ENCODE results near the gene STK32C. TPM values are rescaled to one million over a fixed set of nuclear protein-coding genes. Genes with fewer than 3 reads are reported as not detected.
A peak's percentile ranks its signal among the peaks of the same experiment; 100 is the strongest.
"Not testable (repeated sequence)": the region's sequence is repeated elsewhere in the genome, so short reads cannot be mapped to it uniquely, and the experiment has no call there.

STK32C gene
- total RNA-seq, 1 experiment from 2014 or later, result 16.5 TPM

DNA sequence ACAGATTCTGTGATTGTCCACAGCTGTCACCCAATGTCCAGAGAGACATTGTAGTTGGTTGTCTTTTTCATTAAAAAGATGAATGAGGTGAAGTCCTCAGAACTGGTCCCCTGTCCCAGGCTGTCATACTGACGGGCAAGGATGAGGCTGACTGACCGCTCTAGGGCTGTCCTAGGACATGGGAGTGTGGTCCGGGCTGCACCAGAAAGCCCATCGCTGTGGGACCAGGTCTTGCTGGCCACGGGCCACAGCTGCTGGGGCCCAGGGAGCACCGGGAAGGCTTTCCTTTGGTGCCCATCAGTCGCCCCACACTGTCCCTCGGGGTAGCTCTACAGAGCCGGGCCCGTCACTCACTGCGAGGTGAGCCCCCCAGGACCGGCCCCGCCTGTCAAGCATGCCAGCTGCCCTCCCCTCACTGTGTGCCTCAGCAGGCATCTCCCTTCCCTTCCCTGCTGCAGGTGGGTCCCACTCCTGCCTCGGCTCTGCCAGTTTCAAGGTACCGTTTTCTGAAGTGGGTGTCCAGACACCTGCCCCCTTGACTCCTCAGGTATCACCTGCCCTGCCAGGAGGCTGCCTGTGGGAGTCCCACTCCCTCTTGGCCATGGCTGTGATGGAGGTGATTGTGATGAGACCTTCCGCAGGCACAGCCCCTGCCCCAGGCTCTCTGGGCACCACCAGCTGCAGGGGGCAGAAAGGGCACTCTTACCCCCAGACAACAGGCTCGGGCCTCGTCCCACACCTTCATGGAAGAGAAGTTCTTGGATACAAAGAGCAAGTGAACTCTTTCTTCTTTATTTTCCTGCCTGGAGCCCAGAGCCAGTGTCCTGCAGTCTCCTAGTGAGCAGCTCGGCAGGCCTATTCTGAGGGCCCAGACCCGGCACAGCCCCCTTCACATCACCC lies 46.0 kb upstream of the STK32C start:
- no peaks in the 10 kb centered on the region for H3K9me3 ChIP-seq (ENCODE audit: low read depth, low read length, poor library complexity, severe bottlenecking)
- no peak for DNase-seq (ENCODE audit: low spot score)
- no peaks in the 10 kb centered on the region for H3K4me1 ChIP-seq (ENCODE audit: insufficient read depth, low read length, poor library complexity, severe bottlenecking)
- no peaks in the 10 kb centered on the region for H3K36me3 ChIP-seq (ENCODE audit: insufficient read depth, low read length, poor library complexity, severe bottlenecking)
- no TSS peak for BruUV-seq (replicated peaks)
- ChIA-PET POLR2A (ENCODE audit: low non-redundant PET) (no interaction called here), CTCF (no interaction called here)
- TF ChIP-seq EZH2 (IDR thresholded peaks at IDR 0.05; ENCODE audit: borderline replicate concordance, low read depth, low read length, poor library complexity, severe bottlenecking), result no peak
- TF ChIP-seq, protein P1, sequence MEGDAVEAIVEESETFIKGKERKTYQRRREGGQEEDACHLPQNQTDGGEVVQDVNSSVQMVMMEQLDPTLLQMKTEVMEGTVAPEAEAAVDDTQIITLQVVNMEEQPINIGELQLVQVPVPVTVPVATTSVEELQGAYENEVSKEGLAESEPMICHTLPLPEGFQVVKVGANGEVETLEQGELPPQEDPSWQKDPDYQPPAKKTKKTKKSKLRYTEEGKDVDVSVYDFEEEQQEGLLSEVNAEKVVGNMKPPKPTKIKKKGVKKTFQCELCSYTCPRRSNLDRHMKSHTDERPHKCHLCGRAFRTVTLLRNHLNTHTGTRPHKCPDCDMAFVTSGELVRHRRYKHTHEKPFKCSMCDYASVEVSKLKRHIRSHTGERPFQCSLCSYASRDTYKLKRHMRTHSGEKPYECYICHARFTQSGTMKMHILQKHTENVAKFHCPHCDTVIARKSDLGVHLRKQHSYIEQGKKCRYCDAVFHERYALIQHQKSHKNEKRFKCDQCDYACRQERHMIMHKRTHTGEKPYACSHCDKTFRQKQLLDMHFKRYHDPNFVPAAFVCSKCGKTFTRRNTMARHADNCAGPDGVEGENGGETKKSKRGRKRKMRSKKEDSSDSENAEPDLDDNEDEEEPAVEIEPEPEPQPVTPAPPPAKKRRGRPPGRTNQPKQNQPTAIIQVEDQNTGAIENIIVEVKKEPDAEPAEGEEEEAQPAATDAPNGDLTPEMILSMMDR (conservative IDR thresholded peaks at IDR 0.05; ENCODE audit: low read depth, low read length), result no peak
- intact Hi-C loops (cut with micrococcal nuclease; ENCODE audit: unreplicated experiment), result no loop called here
- H3K27me3 ChIP-seq (replicated peaks; ENCODE audit: insufficient read depth, low read depth, low read length, poor library complexity), result no peaks in the 10 kb centered on the region
- no peak overlapping the region for H3K27ac ChIP-seq (ENCODE audit: low read depth, low read length, poor library complexity, severe bottlenecking)
- H3K4me3 ChIP-seq (ENCODE audit: low read depth, low read length, poor library complexity, severe bottlenecking), result no peak overlapping the region

DNA sequence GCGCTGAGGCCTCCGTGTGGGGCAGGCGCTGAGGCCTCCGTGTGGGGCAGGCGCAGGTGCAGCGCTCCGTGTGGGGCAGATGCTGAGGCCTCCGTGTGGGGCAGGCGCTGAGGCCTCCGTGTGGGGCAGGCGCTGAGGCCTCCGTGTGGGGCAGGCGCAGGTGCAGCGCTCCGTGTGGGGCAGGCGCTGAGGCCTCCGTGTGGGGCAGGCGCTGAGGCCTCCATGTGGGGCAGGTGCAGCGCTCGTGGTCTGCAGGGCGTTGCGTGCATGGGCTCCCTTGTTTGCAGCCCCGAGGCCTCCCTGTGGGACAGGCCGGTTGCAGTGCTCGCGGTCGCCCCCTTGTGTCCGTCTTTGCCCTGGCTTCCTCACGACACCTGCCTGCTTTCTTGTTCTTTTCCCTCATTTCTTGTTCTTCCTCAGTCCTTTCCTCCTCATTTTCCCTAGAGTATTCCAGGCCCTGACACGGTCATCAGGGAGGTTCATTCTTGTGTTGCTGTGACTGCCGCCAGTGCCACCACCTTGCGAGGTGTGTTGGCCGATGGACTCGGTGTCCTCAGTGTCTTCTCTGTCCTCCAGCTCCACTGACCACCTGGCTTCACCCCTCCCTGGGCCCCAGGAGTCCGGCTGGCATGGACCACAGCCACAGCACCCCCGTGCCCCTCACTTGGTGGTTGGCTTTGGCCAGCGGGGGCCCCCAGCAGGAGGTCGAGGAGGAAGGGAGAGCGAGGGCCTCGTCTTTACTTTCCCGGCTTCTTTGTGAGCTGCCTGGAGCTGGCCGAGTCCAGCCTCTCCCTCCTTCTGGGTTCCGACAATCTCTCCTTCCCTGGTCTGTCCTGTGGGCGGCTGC lies 44.9 kb upstream of the STK32C start:
- POLR2A ChIA-PET (ENCODE audit: low non-redundant PET); CTCF ChIA-PET; BruUV-seq (replicated peaks); H3K4me3 ChIP-seq (ENCODE audit: low read depth, low read length, poor library complexity, severe bottlenecking); H3K27ac ChIP-seq (ENCODE audit: low read depth, low read length, poor library complexity, severe bottlenecking); H3K4me1 ChIP-seq (ENCODE audit: insufficient read depth, low read length, poor library complexity, severe bottlenecking); H3K36me3 ChIP-seq (ENCODE audit: insufficient read depth, low read length, poor library complexity, severe bottlenecking); H3K27me3 ChIP-seq (replicated peaks; ENCODE audit: insufficient read depth, low read depth, low read length, poor library complexity); H3K9me3 ChIP-seq (ENCODE audit: low read depth, low read length, poor library complexity, severe bottlenecking): not testable (repeated sequence)
- TF ChIP-seq, protein P1 (conservative IDR thresholded peaks at IDR 0.05; ENCODE audit: low read depth, low read length), result peak; percentile 81
- peak; percentile 62 for DNase-seq (ENCODE audit: low spot score)
- intact Hi-C loops (cut with micrococcal nuclease; ENCODE audit: unreplicated experiment), result loop anchor here (1.0 kb wide), 1 partner anchor 129 kb away; no protein-coding TSS in a partner anchor

DNA sequence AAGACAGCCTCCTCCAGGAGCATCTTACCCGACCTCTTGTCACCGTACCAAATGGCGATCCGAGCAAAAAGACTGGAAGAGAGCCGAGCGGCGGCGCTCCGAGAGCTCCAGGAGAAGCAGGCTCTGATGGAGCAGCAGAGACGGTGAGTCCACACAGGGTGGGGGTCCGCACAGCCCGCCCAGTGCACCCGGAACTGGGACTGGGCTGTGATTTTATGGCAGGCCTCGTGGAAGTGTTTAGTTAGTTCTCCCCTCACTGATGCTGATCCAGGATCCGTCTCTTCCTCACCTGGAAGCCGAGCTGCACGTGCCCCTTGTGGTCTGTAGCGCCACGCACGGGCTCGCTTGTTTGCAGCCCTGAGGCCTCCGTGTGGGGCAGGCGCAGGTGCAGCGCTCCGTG lies 43.9 kb upstream of the STK32C start:
- ChIA-PET CTCF (no interaction called here), POLR2A (ENCODE audit: low non-redundant PET) (no interaction called here)
- intact Hi-C loops (cut with micrococcal nuclease; ENCODE audit: unreplicated experiment), result loop anchor here (1.0 kb wide), 1 partner anchor 128 kb away; no protein-coding TSS in a partner anchor
- Histone ChIP-seq H3K4me1 (ENCODE audit: insufficient read depth, low read length, poor library complexity, severe bottlenecking) (no peaks in the 10 kb centered on the region), H3K27me3 (replicated peaks; ENCODE audit: insufficient read depth, low read depth, low read length, poor library complexity) (no peaks in the 10 kb centered on the region), H3K36me3 (ENCODE audit: insufficient read depth, low read length, poor library complexity, severe bottlenecking) (no peaks in the 10 kb centered on the region), H3K9me3 (ENCODE audit: low read depth, low read length, poor library complexity, severe bottlenecking) (no peaks in the 10 kb centered on the region), H3K27ac (ENCODE audit: low read depth, low read length, poor library complexity, severe bottlenecking) (no peak overlapping the region), H3K4me3 (ENCODE audit: low read depth, low read length, poor library complexity, severe bottlenecking) (no peak overlapping the region)
- TF ChIP-seq, protein P1 (conservative IDR thresholded peaks at IDR 0.05; ENCODE audit: low read depth, low read length), result no peak
- TF ChIP-seq EZH2 (IDR thresholded peaks at IDR 0.05; ENCODE audit: borderline replicate concordance, low read depth, low read length, poor library complexity, severe bottlenecking), result no peak
- no TSS peak for BruUV-seq (replicated peaks)
- no peak for DNase-seq (ENCODE audit: low spot score)

Measured in A673 (cell line).